Spleen (tissue), 7 donors: ENCODE results near the gene ADH6.

Experiments
- CTCF ChIP-seq, 11 experiments: fragments of 200-600 bp in 7 of 11; fragments of 450-650 bp in 4 of 11; sonication (generic) in 4 of 11; IDR thresholded peaks in 8 of 11; conservative IDR thresholded peaks in 3 of 11; 1 replicate in 7 of 11; 2 replicates in 4 of 11; pipeline versions ENCODE4 v1.4.0 to v1.8.0; 2016 to 2021; ENCODE audit warnings: antibody characterized with exemption in 11 of 11, inconsistent platforms in 4 of 11, mild to moderate bottlenecking in 1 of 11
- POLR2A ChIP-seq, 3 donors: fragments of 450-650 bp; IDR thresholded peaks; one replicate each; pipeline ENCODE4 v1.5.1; 2017; ENCODE audit warnings: antibody characterized with exemption in 3 of 3, mild to moderate bottlenecking in 1 of 3
- POLR2AphosphoS5 ChIP-seq, 3 donors: sonication (generic); formaldehyde crosslinking; IDR thresholded peaks; one replicate each; pipeline ENCODE4 v1.5.1; 2017; ENCODE audit warnings: antibody characterized with exemption in 3 of 3
- donor health status: DM: no; HTN: no; CAD: no; lungs with moderate emphysema.
- donor health status: DM: no; HTN: no; CAD: no.
- donor health status: DM: no; HTN: no; CAD: no.

GRCh38 chr4:99202094-99202493, 17.0 kb downstream of the ADH6 start:
- no peak for TF ChIP-seq CTCF (IDR thresholded peaks at IDR 0.05 in 8 of 11, conservative IDR thresholded peaks at IDR 0.05 in 3 of 11)
- no peak for TF ChIP-seq POLR2A (IDR thresholded peaks at IDR 0.05)
- no peak for TF ChIP-seq POLR2AphosphoS5 (IDR thresholded peaks at IDR 0.05)
